ENCODE measurements around the gene PAIP2. TPM values are rescaled to one million over a fixed set of nuclear protein-coding genes. Genes with fewer than 3 reads are reported as not detected.

The PAIP2 gene
- total RNA-seq, 1 experiment from 2014 or later, result 95.0 TPM

- CTCF ChIA-PET, result interaction anchor here (0.6 kb wide), 1 partner anchor 171 kb away, joined by 6 read pairs; no protein-coding TSS in a partner anchor
- POLR2A ChIA-PET (ENCODE audit: low non-redundant PET), result no interaction called here
- DNase-seq (ENCODE audit: low spot score), result no peak
- Histone ChIP-seq H3K4me3 (ENCODE audit: low read depth, low read length, poor library complexity, severe bottlenecking) (peak overlapping the region; percentile 48), H3K4me1 (ENCODE audit: insufficient read depth, low read length, poor library complexity, severe bottlenecking) (peaks cover 8% of the 10 kb centered on the region), H3K36me3 (ENCODE audit: insufficient read depth, low read length, poor library complexity, severe bottlenecking) (no peaks in the 10 kb centered on the region), H3K27ac (ENCODE audit: low read depth, low read length, poor library complexity, severe bottlenecking) (peak overlapping the region; percentile 93), H3K27me3 (replicated peaks; ENCODE audit: insufficient read depth, low read depth, low read length, poor library complexity) (no peaks in the 10 kb centered on the region), H3K9me3 (ENCODE audit: low read depth, low read length, poor library complexity, severe bottlenecking) (no peaks in the 10 kb centered on the region)
- TF ChIP-seq EZH2 (IDR thresholded peaks at IDR 0.05; ENCODE audit: borderline replicate concordance, low read depth, low read length, poor library complexity, severe bottlenecking), result no peak
- no peak for TF ChIP-seq CTCF (conservative IDR thresholded peaks at IDR 0.05; ENCODE audit: low read depth, low read length)
- intact Hi-C loops (cut with micrococcal nuclease; ENCODE audit: unreplicated experiment), result no loop called here
- TSS peak; percentile 94 for BruUV-seq (replicated peaks)
Observed at GRCh38 chr5:139403418-139403786, 61.7 kb downstream of the PAIP2 start.

GRCh38 chr5:139403787-139404483 lies 62.3 kb downstream of the PAIP2 start, which contains the start of gene SPATA24:
TSS of gene SPATA24 (minus strand) at chr5:139404089. CDS start at chr5:139404060, 29 bp downstream.
- Histone ChIP-seq H3K4me3 (ENCODE audit: low read depth, low read length, poor library complexity, severe bottlenecking) (peak within 1 kb of the TSS; percentile 48), H3K36me3 (ENCODE audit: insufficient read depth, low read length, poor library complexity, severe bottlenecking) (no peaks in the 10 kb centered on the region), H3K9me3 (ENCODE audit: low read depth, low read length, poor library complexity, severe bottlenecking) (no peaks in the 10 kb centered on the region), H3K27ac (ENCODE audit: low read depth, low read length, poor library complexity, severe bottlenecking) (peak within 1 kb of the TSS; percentile 93), H3K27me3 (replicated peaks; ENCODE audit: insufficient read depth, low read depth, low read length, poor library complexity) (no peaks in the 10 kb centered on the region), H3K4me1 (ENCODE audit: insufficient read depth, low read length, poor library complexity, severe bottlenecking) (peaks cover 8% of the 10 kb centered on the region)
- TF ChIP-seq EZH2 (IDR thresholded peaks at IDR 0.05; ENCODE audit: borderline replicate concordance, low read depth, low read length, poor library complexity, severe bottlenecking) (no peak), CTCF (conservative IDR thresholded peaks at IDR 0.05; ENCODE audit: low read depth, low read length) (no peak)
- BruUV-seq (replicated peaks), result no TSS peak
- intact Hi-C loops (cut with micrococcal nuclease; ENCODE audit: unreplicated experiment), result no loop called here
- ChIA-PET POLR2A (ENCODE audit: low non-redundant PET) (interaction anchor here (0.9 kb wide), 1 partner anchor 62 kb away, joined by 3 read pairs; the partner anchor contains the start of gene PAIP2), CTCF (interaction anchor here (0.6 kb wide), 2 partner anchors 171 to 387 kb away, joined by 3 to 6 read pairs; no protein-coding TSS in a partner anchor)
- peak; percentile 99 for DNase-seq (ENCODE audit: low spot score)

GRCh38 chr5:139404484-139404840 lies 62.8 kb downstream of the PAIP2 start:
- peaks cover 8% of the 10 kb centered on the region for H3K4me1 ChIP-seq (ENCODE audit: insufficient read depth, low read length, poor library complexity, severe bottlenecking)
- DNase-seq (ENCODE audit: low spot score), result peak; percentile 28
- TF ChIP-seq EZH2 (IDR thresholded peaks at IDR 0.05; ENCODE audit: borderline replicate concordance, low read depth, low read length, poor library complexity, severe bottlenecking) (no peak), CTCF (conservative IDR thresholded peaks at IDR 0.05; ENCODE audit: low read depth, low read length) (no peak)
- BruUV-seq (replicated peaks), result no TSS peak
- ChIA-PET CTCF (interaction anchor here (0.6 kb wide), 1 partner anchor 387 kb away, joined by 3 read pairs; no protein-coding TSS in a partner anchor), POLR2A (ENCODE audit: low non-redundant PET) (interaction anchor here (0.9 kb wide), 1 partner anchor 62 kb away, joined by 3 read pairs; the partner anchor contains the start of gene PAIP2)
- H3K9me3 ChIP-seq (ENCODE audit: low read depth, low read length, poor library complexity, severe bottlenecking), result no peaks in the 10 kb centered on the region
- peak overlapping the region; percentile 93 for H3K27ac ChIP-seq (ENCODE audit: low read depth, low read length, poor library complexity, severe bottlenecking)
- no peaks in the 10 kb centered on the region for H3K36me3 ChIP-seq (ENCODE audit: insufficient read depth, low read length, poor library complexity, severe bottlenecking)
- peak overlapping the region; percentile 48 for H3K4me3 ChIP-seq (ENCODE audit: low read depth, low read length, poor library complexity, severe bottlenecking)
- intact Hi-C loops (cut with micrococcal nuclease; ENCODE audit: unreplicated experiment), result no loop called here
- no peaks in the 10 kb centered on the region for H3K27me3 ChIP-seq (replicated peaks; ENCODE audit: insufficient read depth, low read depth, low read length, poor library complexity)

Measured in A673 (cell line).